Right kidney (tissue), 1 donor: ENCODE results near the gene ERC1.

Experiments used
- DNase-seq: peaks from one replicate; pipeline ENCODE4 v3.0.0-alpha.2; 2016

The ERC1 gene

GRCh38 chr12:1544996-1545700 lies 554.1 kb downstream of the ERC1 start:
- DNase-seq, result no peak
